ENCODE measurements around the gene RRP1B. TPM values are rescaled to one million over a fixed set of nuclear protein-coding genes. Genes with fewer than 3 reads are reported as not detected.

RRP1B gene
- total RNA-seq, 1 donor from 2014 or later, result 32.0 TPM

DNA sequence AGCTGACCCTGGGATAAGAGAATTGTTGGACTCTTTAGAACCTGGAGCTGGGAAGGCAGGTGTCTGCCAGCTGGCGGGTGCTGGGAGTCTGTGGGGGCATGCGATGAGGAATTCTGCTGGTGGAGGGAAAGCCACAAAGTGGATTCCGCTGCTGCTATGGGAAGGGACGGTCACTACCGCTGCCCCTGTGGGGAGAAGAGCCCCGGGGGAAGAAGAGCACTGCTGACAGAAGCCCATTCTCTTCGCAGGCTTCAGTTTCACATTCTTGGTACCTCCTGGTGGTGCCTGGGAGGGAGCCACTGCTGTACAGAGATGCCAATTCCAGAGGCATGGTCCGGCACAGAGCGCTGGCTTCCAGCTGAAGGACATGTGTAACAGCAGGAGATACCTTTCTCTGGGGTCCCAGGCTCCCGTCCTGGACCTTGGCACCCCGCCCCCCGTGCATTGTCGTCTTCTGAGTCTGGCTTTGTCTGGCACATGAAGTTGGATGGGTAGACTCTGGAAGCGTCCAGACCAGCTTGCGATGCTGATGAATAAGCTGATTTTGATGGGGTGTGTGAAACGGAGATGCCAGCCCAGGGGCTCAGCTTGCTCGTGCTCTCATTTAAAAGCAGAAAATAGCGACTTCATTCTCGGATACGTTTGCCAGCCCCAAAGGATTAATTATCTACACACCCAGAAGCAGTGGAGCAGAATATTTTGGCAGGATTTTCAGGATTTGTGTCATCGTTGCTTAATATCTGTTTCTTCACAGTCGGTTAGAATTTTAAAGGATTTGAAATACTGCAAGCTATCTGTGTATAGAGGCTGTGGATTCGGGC, 72.7 kb downstream of the RRP1B start:
- TF ChIP-seq CTCF (IDR thresholded peaks at IDR 0.05), result no peak
- ATAC-seq (ENCODE audit: low read depth), result no peak
- Mint-ChIP-seq H3K9me3 (no peaks in the 10 kb centered on the region), H3K4me3 (no peak overlapping the region), H3K27me3 (no peaks in the 10 kb centered on the region), H3K27ac (no peak overlapping the region), H3K36me3 (ENCODE audit: low read depth) (peaks cover 20% of the 10 kb centered on the region), H3K4me1 (peaks cover 26% of the 10 kb centered on the region)
- ChIA-PET POLR2A (no interaction called here), CTCF (no interaction called here)
- intact Hi-C loops (cut with micrococcal nuclease), result no loop called here
- no peak for DNase-seq

GRCh38 chr21:43733060-43733459, 73.7 kb downstream of the RRP1B start:
- H3K9me3 Mint-ChIP-seq, result no peaks in the 10 kb centered on the region
- TF ChIP-seq CTCF (IDR thresholded peaks at IDR 0.05), result no peak
- H3K27me3 Mint-ChIP-seq, result no peaks in the 10 kb centered on the region
- CTCF ChIA-PET, result no interaction called here
- POLR2A ChIA-PET, result no interaction called here
- no peak for DNase-seq
- intact Hi-C loops (cut with micrococcal nuclease), result no loop called here
- H3K27ac Mint-ChIP-seq, result no peak overlapping the region
- ATAC-seq (ENCODE audit: low read depth), result no peak
- H3K4me3 Mint-ChIP-seq, result no peak overlapping the region
- peaks cover 17% of the 10 kb centered on the region for H3K4me1 Mint-ChIP-seq
- H3K36me3 Mint-ChIP-seq (ENCODE audit: low read depth), result peaks cover 22% of the 10 kb centered on the region

DNA sequence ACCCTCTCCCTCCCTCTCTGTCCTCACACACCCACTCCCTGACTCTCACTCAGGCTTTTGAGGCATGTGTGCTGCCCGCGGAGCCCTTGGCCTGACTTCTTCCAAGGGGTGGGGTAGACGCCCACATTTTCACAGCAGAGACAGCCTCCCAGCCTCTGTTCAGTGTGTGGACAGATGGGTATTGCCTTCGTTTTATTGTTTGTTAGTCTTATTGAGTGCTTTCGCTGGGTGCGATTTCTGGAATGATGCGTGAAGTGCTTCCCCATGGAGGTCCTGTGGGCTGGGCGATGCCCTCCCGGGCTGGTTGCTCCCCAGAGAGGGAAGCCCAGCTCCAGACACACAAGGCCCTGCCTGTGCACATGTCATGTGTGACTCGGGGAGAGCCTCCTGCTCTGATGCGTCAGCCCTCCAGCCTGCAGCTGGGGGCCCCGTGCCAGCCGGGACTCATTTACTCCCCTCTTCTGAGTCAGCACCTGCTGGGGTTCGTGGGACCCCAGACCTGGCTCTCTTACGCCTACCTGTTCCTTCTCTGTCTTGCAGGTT, 74.2 kb downstream of the RRP1B start:
- Mint-ChIP-seq H3K9me3 (no peaks in the 10 kb centered on the region), H3K4me1 (peaks cover 11% of the 10 kb centered on the region), H3K27me3 (no peaks in the 10 kb centered on the region), H3K4me3 (no peak overlapping the region), H3K36me3 (ENCODE audit: low read depth) (peaks cover 25% of the 10 kb centered on the region), H3K27ac (no peak overlapping the region)
- ChIA-PET CTCF (no interaction called here), POLR2A (no interaction called here)
- DNase-seq, result no peak
- no peak for TF ChIP-seq CTCF (IDR thresholded peaks at IDR 0.05)
- intact Hi-C loops (cut with micrococcal nuclease), result no loop called here
- ATAC-seq (ENCODE audit: low read depth), result no peak

- H3K4me3 Mint-ChIP-seq, result no peak overlapping the region
- H3K27me3 Mint-ChIP-seq, result no peaks in the 10 kb centered on the region
- no peak overlapping the region for H3K27ac Mint-ChIP-seq
- H3K4me1 Mint-ChIP-seq, result peaks cover 5% of the 10 kb centered on the region
- DNase-seq (no peak), ATAC-seq (ENCODE audit: low read depth) (no peak)
- TF ChIP-seq CTCF (IDR thresholded peaks at IDR 0.05), result no peak
- ChIA-PET CTCF (no interaction called here), POLR2A (no interaction called here)
- H3K9me3 Mint-ChIP-seq, result no peaks in the 10 kb centered on the region
- H3K36me3 Mint-ChIP-seq (ENCODE audit: low read depth), result peaks cover 27% of the 10 kb centered on the region
- intact Hi-C loops (cut with micrococcal nuclease), result no loop called here
Measured at GRCh38 chr21:43734131-43734927, 75.0 kb downstream of the RRP1B start.

GRCh38 chr21:43734928-43735229, 75.5 kb downstream of the RRP1B start:
- DNase-seq (no peak), ATAC-seq (ENCODE audit: low read depth) (no peak)
- Mint-ChIP-seq H3K4me3 (no peak overlapping the region), H3K36me3 (ENCODE audit: low read depth) (peaks cover 28% of the 10 kb centered on the region), H3K9me3 (no peaks in the 10 kb centered on the region), H3K4me1 (peaks cover 3% of the 10 kb centered on the region), H3K27me3 (no peaks in the 10 kb centered on the region), H3K27ac (no peak overlapping the region)
- intact Hi-C loops (cut with micrococcal nuclease), result no loop called here
- ChIA-PET POLR2A (no interaction called here), CTCF (no interaction called here)
- TF ChIP-seq CTCF (IDR thresholded peaks at IDR 0.05), result no peak

Data from activated B cell treated with CpG ODN at 0.5 μM for 24 hours (primary cell).